ENCODE results near the gene APBB3.

Gene APBB3

DNA sequence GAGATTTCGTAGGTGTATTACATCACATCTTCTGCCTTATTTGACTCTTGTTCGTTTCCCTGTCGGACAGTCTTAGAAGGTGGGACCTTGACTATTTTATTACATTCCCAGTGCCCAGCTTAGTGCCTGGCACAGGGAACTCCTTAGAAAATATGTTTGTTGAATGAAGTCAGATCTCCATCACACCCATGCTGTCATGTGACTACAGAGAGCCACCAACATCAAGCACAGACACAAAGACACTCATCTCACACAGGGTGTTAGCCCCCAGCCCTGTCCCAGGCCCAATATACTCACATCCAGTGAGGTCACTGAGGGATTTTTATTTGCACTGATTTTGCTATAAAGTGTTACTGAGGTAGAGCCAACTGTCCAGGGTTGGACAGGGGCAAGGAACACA is 6.4 kb downstream of the APBB3 start:
- ChIA-PET CTCF (interaction anchor here (0.8 to 3.1 kb wide), 4 partner anchors 9 to 194 kb away, joined by 3 to 12 read pairs (median 5); partner anchors contain the start of gene EIF4EBP3), POLR2A (interaction anchor here (1.0 to 2.6 kb wide), 2 partner anchors 11 to 117 kb away, joined by 8 to 22 read pairs; partner anchors contain the start of gene EIF4EBP3)
- DNase-seq (ENCODE audit: extremely low spot score), result no peak
- TF ChIP-seq, protein P1, sequence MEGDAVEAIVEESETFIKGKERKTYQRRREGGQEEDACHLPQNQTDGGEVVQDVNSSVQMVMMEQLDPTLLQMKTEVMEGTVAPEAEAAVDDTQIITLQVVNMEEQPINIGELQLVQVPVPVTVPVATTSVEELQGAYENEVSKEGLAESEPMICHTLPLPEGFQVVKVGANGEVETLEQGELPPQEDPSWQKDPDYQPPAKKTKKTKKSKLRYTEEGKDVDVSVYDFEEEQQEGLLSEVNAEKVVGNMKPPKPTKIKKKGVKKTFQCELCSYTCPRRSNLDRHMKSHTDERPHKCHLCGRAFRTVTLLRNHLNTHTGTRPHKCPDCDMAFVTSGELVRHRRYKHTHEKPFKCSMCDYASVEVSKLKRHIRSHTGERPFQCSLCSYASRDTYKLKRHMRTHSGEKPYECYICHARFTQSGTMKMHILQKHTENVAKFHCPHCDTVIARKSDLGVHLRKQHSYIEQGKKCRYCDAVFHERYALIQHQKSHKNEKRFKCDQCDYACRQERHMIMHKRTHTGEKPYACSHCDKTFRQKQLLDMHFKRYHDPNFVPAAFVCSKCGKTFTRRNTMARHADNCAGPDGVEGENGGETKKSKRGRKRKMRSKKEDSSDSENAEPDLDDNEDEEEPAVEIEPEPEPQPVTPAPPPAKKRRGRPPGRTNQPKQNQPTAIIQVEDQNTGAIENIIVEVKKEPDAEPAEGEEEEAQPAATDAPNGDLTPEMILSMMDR (IDR thresholded peaks at IDR 0.05; ENCODE audit: control extremely low read depth, extremely low read depth, low read depth, missing control alignments), result no peak

DNA sequence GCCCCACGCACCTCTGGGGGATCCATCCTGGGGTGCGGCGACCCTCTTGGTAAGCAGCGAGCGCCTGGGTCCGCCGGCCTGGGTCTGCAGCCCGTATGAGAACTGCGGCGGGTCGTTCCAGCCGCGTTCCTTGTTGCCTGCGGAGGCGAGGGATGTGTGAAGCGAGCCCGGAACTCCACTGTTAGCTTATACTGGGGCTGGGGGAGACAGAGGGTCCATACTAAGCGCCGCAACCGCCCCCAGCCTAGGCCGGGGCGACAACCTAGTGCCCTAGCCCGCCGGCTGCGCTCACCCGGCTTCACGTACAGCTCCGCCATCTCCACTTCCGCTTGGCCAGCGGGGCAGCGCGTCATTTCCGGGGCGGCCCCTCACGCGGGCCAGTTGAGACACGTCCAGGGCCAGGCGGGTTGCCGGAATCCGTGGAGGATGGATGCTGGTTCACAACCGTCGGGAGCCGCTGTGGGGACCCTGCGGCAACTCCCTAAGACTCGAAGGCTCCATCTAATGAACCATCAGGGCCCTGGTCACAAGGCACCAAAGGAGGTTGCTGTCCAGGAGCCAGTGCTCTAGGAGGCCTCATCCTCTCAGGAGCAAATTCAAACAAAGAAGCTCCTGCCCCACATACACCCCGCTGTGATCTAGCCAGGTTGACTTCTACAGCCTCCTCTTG is 7.1 kb downstream of the APBB3 start, which contains the start of gene SRA1:
Gene SRA1 (minus strand): TSS at position 338 of the 670 bp plus-strand sequence. CDS start 21 bp downstream, at position 317.
- CTCF ChIA-PET, result interaction anchor here (0.8 to 3.1 kb wide), 4 partner anchors 9 to 193 kb away, joined by 3 to 12 read pairs (median 5); partner anchors contain the start of gene EIF4EBP3
- TF ChIP-seq, protein P1 (IDR thresholded peaks at IDR 0.05; ENCODE audit: control extremely low read depth, extremely low read depth, low read depth, missing control alignments), result no peak
- DNase-seq (ENCODE audit: extremely low spot score), result peak; percentile 93
- POLR2A ChIA-PET, result interaction anchor here (1.0 to 2.6 kb wide), 3 partner anchors 10 to 118 kb away, joined by 3 to 22 read pairs (median 8); partner anchors contain the start of genes EIF4EBP3, IK and NDUFA2

DNA sequence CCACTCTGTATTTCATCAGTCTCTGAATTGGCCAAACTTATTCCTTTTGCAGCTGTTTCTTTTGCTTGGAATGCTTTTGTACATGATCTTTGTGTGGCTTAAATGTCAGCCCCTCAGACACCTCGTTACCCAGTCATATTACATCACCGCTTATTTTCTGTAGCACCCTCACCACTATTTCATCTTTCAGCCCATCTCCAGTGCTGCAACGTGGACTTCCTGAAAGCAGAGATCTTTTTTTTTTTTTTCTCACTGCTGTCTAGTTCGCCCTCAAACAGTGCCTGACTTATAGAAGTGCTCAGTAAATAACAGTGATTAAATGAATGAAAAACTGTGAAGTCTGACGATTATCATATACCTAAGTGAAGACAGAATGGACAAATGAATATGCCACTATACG is 8.0 kb downstream of the APBB3 start:
- CTCF ChIA-PET, result interaction anchor here (1.0 to 3.1 kb wide), 3 partner anchors 9 to 79 kb away, joined by 4 to 12 read pairs (median 5); partner anchors contain the start of gene EIF4EBP3
- TF ChIP-seq, protein P1 (IDR thresholded peaks at IDR 0.05; ENCODE audit: control extremely low read depth, extremely low read depth, low read depth, missing control alignments), result no peak
- POLR2A ChIA-PET, result interaction anchor here (1.0 kb wide), 1 partner anchor 91 kb away, joined by 3 read pairs; the partner anchor contains the start of genes IK and NDUFA2
- no peak for DNase-seq (ENCODE audit: extremely low spot score)

DNA sequence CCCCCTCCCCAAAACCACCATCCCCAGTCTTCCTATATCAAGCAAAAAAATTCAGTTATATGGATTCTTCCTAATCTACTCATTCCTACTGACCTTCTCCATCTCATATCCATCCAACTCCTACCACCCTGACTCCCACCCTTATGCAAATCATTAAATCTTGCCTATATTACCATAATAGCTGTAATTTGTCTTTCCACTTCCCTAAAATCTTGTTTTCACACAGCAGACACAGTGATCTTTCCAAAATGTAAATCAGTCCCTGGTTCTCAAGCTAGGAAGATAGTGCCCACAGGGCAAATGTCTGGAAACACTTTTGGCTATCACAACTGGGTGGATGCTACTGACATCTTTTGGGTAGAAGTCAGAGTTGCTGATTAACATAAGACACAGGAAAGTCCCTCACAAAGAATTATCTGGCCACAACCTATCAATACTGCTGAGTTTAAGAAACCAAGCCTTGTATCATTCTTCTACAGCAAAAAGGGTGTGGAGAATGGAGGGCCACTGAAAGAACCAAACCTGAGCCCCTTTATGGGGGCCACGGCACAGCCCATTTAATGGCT is 8.6 kb downstream of the APBB3 start:
- POLR2A ChIA-PET, result interaction anchor here (0.6 kb wide), 2 partner anchors 181 to 1006 kb away, joined by 3 to 8 read pairs; no protein-coding TSS in a partner anchor
- DNase-seq (ENCODE audit: extremely low spot score), result no peak
- CTCF ChIA-PET, result interaction anchor here (1.0 to 3.1 kb wide), 3 partner anchors 8 to 193 kb away, joined by 3 to 12 read pairs (median 4); partner anchors contain the start of gene EIF4EBP3
- TF ChIP-seq, protein P1 (IDR thresholded peaks at IDR 0.05; ENCODE audit: control extremely low read depth, extremely low read depth, low read depth, missing control alignments), result no peak

DNA sequence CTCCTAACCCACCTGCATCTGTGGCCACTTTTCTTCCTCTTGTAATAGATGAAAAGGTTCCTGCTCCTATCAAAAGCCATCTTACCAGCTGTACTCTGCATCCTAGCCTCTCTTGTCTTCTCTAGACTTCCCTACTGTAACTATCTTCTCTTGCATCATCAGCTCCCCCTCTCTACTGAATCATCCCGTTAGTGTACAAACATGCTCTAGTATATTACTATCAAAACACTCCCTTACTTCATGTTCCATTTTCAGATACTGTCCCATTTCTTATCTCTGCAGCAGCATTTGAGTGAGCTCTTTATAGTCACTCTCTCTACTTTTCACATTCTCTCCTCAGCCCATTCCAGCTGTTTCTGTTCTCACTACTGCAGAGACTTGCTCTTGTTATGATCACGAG is 9.9 kb downstream of the APBB3 start:
- POLR2A ChIA-PET, result no interaction called here

DNA sequence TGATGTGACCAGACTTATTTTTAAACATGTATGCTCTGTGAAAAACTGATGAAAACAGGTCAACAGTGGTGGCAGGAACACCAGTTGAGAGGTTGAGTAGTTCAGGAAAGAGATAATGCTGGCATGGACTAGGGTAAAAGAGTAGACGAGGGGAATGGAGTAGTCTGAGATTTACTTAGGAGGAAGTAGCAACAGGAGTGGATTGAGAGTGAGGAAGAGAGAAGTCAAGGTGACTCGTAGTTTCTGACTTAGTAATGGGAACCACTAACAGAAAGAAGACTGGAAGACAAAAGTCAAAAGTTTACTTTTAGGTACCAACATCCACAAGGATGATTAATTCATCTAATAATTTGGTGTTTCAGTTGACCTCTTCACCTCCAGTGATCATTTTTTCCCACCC is 10.7 kb downstream of the APBB3 start:
- no peak for DNase-seq (ENCODE audit: extremely low spot score)
- TF ChIP-seq, protein P1 (IDR thresholded peaks at IDR 0.05; ENCODE audit: control extremely low read depth, extremely low read depth, low read depth, missing control alignments), result no peak
- ChIA-PET CTCF (interaction anchor here (1.1 to 1.6 kb wide), 4 partner anchors 19 to 93 kb away, joined by 3 to 4 read pairs (median 3); no protein-coding TSS in a partner anchor), POLR2A (no interaction called here)

More for the DNA sequence above, 9.9 kb downstream of the APBB3 start:
- TF ChIP-seq, protein P1 (IDR thresholded peaks at IDR 0.05; ENCODE audit: control extremely low read depth, extremely low read depth, low read depth, missing control alignments), result no peak
- CTCF ChIA-PET, result interaction anchor here (1.4 kb wide), 1 partner anchor 191 kb away, joined by 3 read pairs; no protein-coding TSS in a partner anchor
- no peak for DNase-seq (ENCODE audit: extremely low spot score)

Data from GM10248 (cell line).